H1 (cell line): Measurements from ENCODE around the gene TRPV6. TPM values are rescaled to one million over a fixed set of nuclear protein-coding genes. Genes with fewer than 3 reads are reported as not detected.

Experiments
- CTCF ChIA-PET: fragments of 300-600 bp; sonication (Branson Sonifier 250); formaldehyde crosslinking; loops from one replicate; lab custom pipeline; 2021; ENCODE audit not compliant: partially characterized antibody; lab: Charles Lee
- POLR2A ChIA-PET: fragments of 300-600 bp; sonication (Branson Sonifier 250); formaldehyde crosslinking; loops from one replicate; lab custom pipeline; 2021; ENCODE audit warnings: inconsistent platforms; ENCODE audit not compliant: partially characterized antibody; lab: Charles Lee
- DNase-seq, 2 experiments: peaks; one replicate each; pipeline versions ENCODE4 v3.0.0 to v3.0.0-alpha.2; 2010 to 2022; ENCODE audit warnings: low spot score in 2 of 2, low read depth in 1 of 2, mixed read lengths in 1 of 2
- FAIRE-seq: peaks from 2 replicates; lab custom pipeline; 2011; peaks lifted over from hg19 to GRCh38; lab: Jason Lieb, UNC
- H2AFZ ChIP-seq: 2 replicates; pipeline ENCODE4 v1.8.1; 2012; ENCODE audit warnings: low read length, inconsistent platforms
- H2AK5ac ChIP-seq: 2 replicates; pipeline ENCODE4 v1.6.1; 2013; ENCODE audit warnings: low read depth, low read length
- H2BK120ac ChIP-seq: replicated peaks from 2 replicates; pipeline ENCODE3; 2013; ENCODE audit warnings: low read depth, low read length, inconsistent platforms
- H2BK12ac ChIP-seq: 2 replicates; pipeline ENCODE4 v1.6.1; 2013; ENCODE audit warnings: low read depth, low read length
- H2BK15ac ChIP-seq: 2 replicates; pipeline ENCODE4 v1.6.1; 2013; ENCODE audit warnings: low read length
- H2BK20ac ChIP-seq: 2 replicates; pipeline ENCODE4 v1.6.1; 2013; ENCODE audit warnings: low read length
- H2BK5ac ChIP-seq: 2 replicates; pipeline ENCODE4 v1.6.1; 2013; ENCODE audit warnings: low read depth, low read length
- H3K14ac ChIP-seq: 2 replicates; pipeline ENCODE4 v1.6.1; 2013; ENCODE audit warnings: inconsistent platforms; ENCODE audit not compliant: insufficient read length
- H3K18ac ChIP-seq: 2 replicates; pipeline ENCODE4 v1.6.1; 2013; ENCODE audit warnings: low read length; ENCODE audit errors: extremely low read depth
- H3K23ac ChIP-seq: 2 replicates; pipeline ENCODE4 v1.6.1; 2013; ENCODE audit warnings: inconsistent platforms; ENCODE audit not compliant: insufficient read length
- H3K23me2 ChIP-seq: 2 replicates; pipeline ENCODE4 v1.6.1; 2013; ENCODE audit warnings: low read depth, low read length
- H3K27ac ChIP-seq: 2 replicates; pipeline ENCODE4 v1.6.1; 2011; ENCODE audit warnings: low read depth, low read length, inconsistent platforms
- H3K27me3 ChIP-seq, 4 experiments: replicated peaks in 1 of 4; 1 replicate in 1 of 4; 2 replicates in 3 of 4; pipeline versions ENCODE4 v1.6.1 to v1.8.1; 2011 to 2013; ENCODE audit warnings: low read length in 3 of 4, mild to moderate bottlenecking in 3 of 4, inconsistent platforms in 2 of 4, mixed read lengths in 2 of 4, moderate library complexity in 1 of 4; ENCODE audit not compliant: control insufficient read depth in 3 of 4, insufficient read depth in 3 of 4; ENCODE audit errors: extremely low read depth in 1 of 4
- H3K36me3 ChIP-seq, 4 experiments: 2 replicates each; pipeline versions ENCODE4 v1.6.1 to v1.8.1; 2011 to 2013; ENCODE audit warnings: mild to moderate bottlenecking in 4 of 4, low read length in 3 of 4, moderate library complexity in 2 of 4, control low read depth in 1 of 4, inconsistent platforms in 1 of 4; ENCODE audit not compliant: insufficient read depth in 4 of 4, control insufficient read depth in 2 of 4
- H3K4ac ChIP-seq: replicated peaks from 2 replicates; pipeline ENCODE3; 2013; ENCODE audit warnings: low read length, low read depth, mixed read lengths, inconsistent platforms; ENCODE audit not compliant: insufficient read length
- H3K4me1 ChIP-seq, 4 experiments: replicated peaks in 1 of 4; 1 replicate in 1 of 4; 2 replicates in 3 of 4; pipeline versions ENCODE4 v1.6.1 to v1.8.1; 2011 to 2013; ENCODE audit warnings: low read length in 3 of 4, inconsistent platforms in 2 of 4, mixed read lengths in 1 of 4; ENCODE audit not compliant: insufficient read depth in 4 of 4, control insufficient read depth in 3 of 4
- H3K4me2 ChIP-seq, 2 experiments: 2 replicates each; pipeline versions ENCODE4 v1.6.1 to v1.8.1; 2011 to 2013; ENCODE audit warnings: low read depth in 2 of 2, low read length in 2 of 2, control low read depth in 1 of 2, inconsistent platforms in 1 of 2, mild to moderate bottlenecking in 1 of 2; ENCODE audit not compliant: insufficient read depth in 1 of 2
- H3K4me3 ChIP-seq, 4 experiments: fragments of 200-600, 300-600 bp in 1 of 4; sonication (generic), shearing (Covaris generic), sonication (Bioruptor Twin) in 1 of 4; 2 replicates each; pipeline versions ENCODE4 v1.5.1 to v1.8.1; 2011 to 2016; ENCODE audit warnings: low read length in 4 of 4, low read depth in 3 of 4, control low read depth in 2 of 4, inconsistent platforms in 2 of 4, mild to moderate bottlenecking in 2 of 4, mixed read lengths in 1 of 4, moderate library complexity in 1 of 4; ENCODE audit not compliant: insufficient read depth in 2 of 4; ENCODE audit errors: extremely low read depth in 1 of 4
- H3K56ac ChIP-seq: replicated peaks from 2 replicates; pipeline ENCODE3; 2013; ENCODE audit warnings: low read depth, mild to moderate bottlenecking, mixed read lengths, low read length, inconsistent platforms; ENCODE audit not compliant: insufficient read length
- H3K79me1 ChIP-seq: 2 replicates; pipeline ENCODE4 v1.6.1; 2013; ENCODE audit warnings: low read depth, low read length, control low read depth
- H3K79me2 ChIP-seq, 2 experiments: 2 replicates each; pipeline versions ENCODE4 v1.6.1 to v1.8.1; 2012 to 2013; ENCODE audit warnings: low read length in 2 of 2, mild to moderate bottlenecking in 2 of 2, inconsistent platforms in 1 of 2; ENCODE audit not compliant: insufficient read depth in 2 of 2, control insufficient read depth in 1 of 2
- H3K9ac ChIP-seq, 4 experiments: replicated peaks in 1 of 4; 1 replicate in 1 of 4; 2 replicates in 3 of 4; pipeline versions ENCODE4 v1.6.1 to v1.8.1; 2011 to 2013; ENCODE audit warnings: low read depth in 3 of 4, low read length in 3 of 4, control low read depth in 2 of 4, mild to moderate bottlenecking in 2 of 4, moderate library complexity in 2 of 4, inconsistent platforms in 1 of 4; ENCODE audit errors: extremely low read depth in 1 of 4
- H3K9me3 ChIP-seq, 2 experiments: 2 replicates each; pipeline versions ENCODE4 v1.6.1 to v1.8.1; 2012 to 2013; ENCODE audit warnings: mild to moderate bottlenecking in 2 of 2, moderate library complexity in 2 of 2, control low read depth in 1 of 2, inconsistent platforms in 1 of 2, low read depth in 1 of 2, low read length in 1 of 2, mixed read lengths in 1 of 2; ENCODE audit not compliant: insufficient read depth in 2 of 2
- H4K20me1 ChIP-seq, 2 experiments: replicated peaks in 1 of 2; 2 replicates each; pipeline versions ENCODE3 to v1.8.1; 2011 to 2013; ENCODE audit warnings: inconsistent platforms in 2 of 2, low read length in 2 of 2, mild to moderate bottlenecking in 1 of 2; ENCODE audit not compliant: insufficient read depth in 2 of 2, control insufficient read depth in 1 of 2
- H4K5ac ChIP-seq: 2 replicates; pipeline ENCODE4 v1.6.1; 2013; ENCODE audit warnings: low read length, low read depth, mixed read lengths, inconsistent platforms; ENCODE audit not compliant: insufficient read length
- H4K8ac ChIP-seq: 2 replicates; pipeline ENCODE4 v1.8.0; 2013; ENCODE audit warnings: mild to moderate bottlenecking, moderate library complexity, low read length, inconsistent platforms; ENCODE audit not compliant: insufficient read depth; ENCODE audit errors: extremely low read depth
- H4K91ac ChIP-seq: replicated peaks from 2 replicates; pipeline ENCODE3; 2013; ENCODE audit warnings: low read length, mixed read lengths, inconsistent platforms; ENCODE audit not compliant: insufficient read length
- SUZ12 ChIP-seq: fragments of 200-600 bp; sonication (generic); IDR thresholded peaks from 2 replicates; pipeline ENCODE4 v1.6.1; 2012; ENCODE audit warnings: mild to moderate bottlenecking, inconsistent platforms, low read length, moderate library complexity, mixed read lengths
- WGBS, 2 experiments: shearing (Covaris generic) in 1 of 2; methylation state at CpG; one replicate each; pipeline versions ENCODE4 v1.1.6 to v1.1.7; 2013 to 2015; ENCODE audit warnings: low lambda C conversion rate in 2 of 2, mixed read lengths in 2 of 2, inconsistent platforms in 1 of 2, low coverage in 1 of 2, missing lambda C conversion rate in 1 of 2; ENCODE audit not compliant: insufficient replicate concordance in 2 of 2, insufficient coverage in 1 of 2, insufficient read length in 1 of 2; ENCODE audit errors: extremely low coverage in 1 of 2, missing lambda C conversion rate in 1 of 2; 5-methylcytosine and 5-hydroxymethylcytosine counted together
- polyA plus RNA-seq, 7 experiments: library from polyadenylated mRNA; depleted of rRNA in 3 of 7; stranded (reverse) in 5 of 7; unstranded in 2 of 7; fragments of >200 nt in 5 of 7; fragments of 200-250 nt in 2 of 7; gene quantifications; 1 replicate in 5 of 7; 2 replicates in 1 of 7; 4 replicates in 1 of 7; pipeline versions ENCODE4 v1.2.1 to v1.2.3, GENCODE V29; 2011 to 2013; ENCODE audit warnings: missing spikeins in 2 of 7, mixed read lengths in 2 of 7
- total RNA-seq: library from RNA; stranded (reverse); fragmentation: NEBNext Ultra II Directional; extraction: Animal tissue kit (Norgen Biotek cat#: 25700); gene quantifications from 2 replicates; pipeline ENCODE4 v1.2.1, GENCODE V29; 2021

Gene TRPV6
- total and polyA plus RNA-seq, 2 of the 8 experiments (the other 6 are each of a cell fraction or from before 2014, with no cell fraction given): 0.52 to 1.1 TPM

GRCh38 chr7:142890874-142891485, 5.4 kb upstream of the TRPV6 start:
- H2BK20ac ChIP-seq: 0 out of 2 replicates have a peak overlapping the region, but pooled peaks have one; percentile 29
- TF ChIP-seq SUZ12: no peak
- TF ChIP-seq, all 59 proteins: peak for 0
- Histone ChIP-seq H3K23ac (no peak overlapping the region), H2BK5ac (no peak overlapping the region), H3K56ac (peak overlapping the region; percentile 53), H3K4me1 (peaks cover 0 to 2% (median 0%) of the 10 kb centered on the region in 4 experiments; a peak in 1 of 7 replicates), H4K20me1 (peaks cover 0 to 7% of the 10 kb centered on the region in 2 experiments), H3K79me1 (no peaks in the 10 kb centered on the region), H2BK12ac (no peak overlapping the region), H3K23me2 (peaks cover 10% of the 10 kb centered on the region; the same call in 1 of the 2 replicates), H3K27ac (no peak overlapping the region), H2AFZ (no peak overlapping the region), H3K36me3 (no peaks in the 10 kb centered on the region), H3K79me2 (no peaks in the 10 kb centered on the region), H3K27me3 (no peaks in the 10 kb centered on the region), H2BK15ac (no peak overlapping the region), H3K18ac (no peak overlapping the region), H4K91ac (peak overlapping the region; percentile 74), H3K4me2 (no peak overlapping the region), H3K4me3 (no peak overlapping the region), H3K9me3 (no peaks in the 10 kb centered on the region), H2AK5ac (0 out of 2 replicates have a peak overlapping the region, but pooled peaks have one; percentile 54), H4K5ac (no peak overlapping the region), H2BK120ac (no peak overlapping the region), H3K9ac (no peak overlapping the region), H3K4ac (peak overlapping the region; percentile 85), H3K14ac (no peak overlapping the region), H4K8ac (no peak overlapping the region; the same call in 1 of the 2 replicates)
- CTCF ChIA-PET: interaction anchor here (1.1 to 8.2 kb wide), 3 partner anchors 10 to 324 kb away, joined by 4 to 69 read pairs (median 26); no protein-coding TSS in a partner anchor
- no peak for DNase-seq
- FAIRE-seq: no peak
- WGBS, 2 experiments: 93% methylated on average over 12 of the region's 12 CpGs; no CpG with 5 or more reads in 1 of the 2 experiments
- POLR2A ChIA-PET: no interaction called here
